ENCODE measurements around the gene NOVA2. TPM values are rescaled to one million over a fixed set of nuclear protein-coding genes. Genes with fewer than 3 reads are reported as not detected.

The NOVA2 gene
- total RNA-seq, 4 donors from 2014 or later = 1.5 to 3.6 (median 2.6) TPM

DNA sequence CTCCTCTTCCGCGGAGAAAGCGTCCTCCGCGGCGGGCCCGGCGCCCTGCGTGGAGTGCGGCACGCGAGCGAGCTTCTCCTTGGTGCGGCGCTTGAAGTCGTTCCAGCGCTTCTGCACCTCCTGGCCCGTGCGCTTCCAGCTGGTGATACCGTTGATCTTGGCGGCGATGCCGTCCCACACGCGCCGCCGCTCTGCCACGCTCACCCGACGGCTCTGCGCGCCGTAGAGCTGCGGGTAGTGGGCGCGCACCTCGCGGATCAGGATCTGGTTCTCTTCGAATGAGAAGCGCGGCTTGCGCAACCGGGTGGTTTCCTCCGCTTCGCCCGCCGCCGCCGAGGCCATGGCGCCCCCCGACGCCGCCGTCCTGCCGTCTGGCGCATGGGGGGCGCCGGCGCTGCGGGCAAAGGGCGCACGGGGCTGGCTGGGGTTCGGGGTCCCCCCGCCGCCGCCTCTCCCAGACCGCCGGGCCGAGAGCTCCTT lies 72.2 kb downstream of the NOVA2 start:
- no peak for TF ChIP-seq POLR2A (IDR thresholded peaks at IDR 0.05)
- TF ChIP-seq, protein P1, sequence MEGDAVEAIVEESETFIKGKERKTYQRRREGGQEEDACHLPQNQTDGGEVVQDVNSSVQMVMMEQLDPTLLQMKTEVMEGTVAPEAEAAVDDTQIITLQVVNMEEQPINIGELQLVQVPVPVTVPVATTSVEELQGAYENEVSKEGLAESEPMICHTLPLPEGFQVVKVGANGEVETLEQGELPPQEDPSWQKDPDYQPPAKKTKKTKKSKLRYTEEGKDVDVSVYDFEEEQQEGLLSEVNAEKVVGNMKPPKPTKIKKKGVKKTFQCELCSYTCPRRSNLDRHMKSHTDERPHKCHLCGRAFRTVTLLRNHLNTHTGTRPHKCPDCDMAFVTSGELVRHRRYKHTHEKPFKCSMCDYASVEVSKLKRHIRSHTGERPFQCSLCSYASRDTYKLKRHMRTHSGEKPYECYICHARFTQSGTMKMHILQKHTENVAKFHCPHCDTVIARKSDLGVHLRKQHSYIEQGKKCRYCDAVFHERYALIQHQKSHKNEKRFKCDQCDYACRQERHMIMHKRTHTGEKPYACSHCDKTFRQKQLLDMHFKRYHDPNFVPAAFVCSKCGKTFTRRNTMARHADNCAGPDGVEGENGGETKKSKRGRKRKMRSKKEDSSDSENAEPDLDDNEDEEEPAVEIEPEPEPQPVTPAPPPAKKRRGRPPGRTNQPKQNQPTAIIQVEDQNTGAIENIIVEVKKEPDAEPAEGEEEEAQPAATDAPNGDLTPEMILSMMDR (IDR thresholded peaks at IDR 0.05) = no peak
- Histone ChIP-seq H3K27me3 (no peaks in the 10 kb centered on the region), H3K36me3 (peaks cover 0 to 21% of the 10 kb centered on the region in 2 donors), H3K9me3 (no peaks in the 10 kb centered on the region), H3K4me3 (replicated peaks in 1 of 3) (peak overlapping the region; percentile 12 to 61 (median 59)), H3K4me1 (peaks cover 14 to 23% of the 10 kb centered on the region in 2 donors), H3K27ac (no peak overlapping the region)
- DNase-seq = peak; percentile 33 to 35
- WGBS, 2 donors = 2 to 5% methylated on average over 11 to 27 of the region's 69 CpGs
- intact Hi-C loops (cut with DNase I) = no loop called here

DNA sequence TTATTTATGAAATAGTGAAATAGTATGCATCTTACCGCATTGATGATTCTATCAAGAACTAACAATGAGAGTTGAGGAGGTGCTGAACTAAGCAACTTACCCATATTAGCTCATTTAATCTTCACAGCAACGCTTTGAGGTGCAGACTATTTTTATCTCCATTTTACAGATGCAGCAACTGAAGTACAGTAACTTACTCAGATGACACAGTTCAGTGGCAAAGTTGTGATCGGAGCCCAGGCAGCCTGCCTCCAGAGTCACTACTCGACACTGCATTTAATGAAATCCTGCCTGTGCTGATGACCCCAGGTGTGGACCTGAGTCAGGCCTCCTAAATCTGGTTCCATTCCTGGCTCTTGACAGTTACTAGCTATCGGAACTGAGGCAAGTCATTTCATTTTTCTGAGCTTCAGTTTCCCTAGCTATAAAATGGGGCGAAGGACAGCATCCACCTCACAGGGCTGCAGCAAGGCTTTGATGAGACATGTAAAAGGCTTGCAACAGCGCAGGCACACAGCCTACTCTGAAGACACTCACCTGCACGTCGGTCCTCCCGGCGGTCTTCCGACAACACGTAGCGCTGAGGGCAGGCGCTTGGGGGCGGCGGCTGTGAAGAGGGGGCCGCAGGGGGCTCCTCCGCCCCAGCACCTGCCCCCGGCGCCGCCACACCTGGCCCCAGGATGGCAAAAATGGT lies 72.8 kb downstream of the NOVA2 start:
- Histone ChIP-seq H3K27me3 (no peaks in the 10 kb centered on the region), H3K4me1 (peaks cover 14 to 23% of the 10 kb centered on the region in 2 donors), H3K36me3 (peaks cover 0 to 21% of the 10 kb centered on the region in 2 donors), H3K4me3 (replicated peaks in 1 of 3) (peak overlapping the region in 1 of 3 donors; percentile 61), H3K9me3 (no peaks in the 10 kb centered on the region), H3K27ac (no peak overlapping the region)
- TF ChIP-seq POLR2A (IDR thresholded peaks at IDR 0.05) = no peak
- TF ChIP-seq, protein P1 (IDR thresholded peaks at IDR 0.05) = no peak
- DNase-seq = no peak
- 65 to 84% methylated on average over 10 of the region's 22 CpGs for WGBS, 2 donors
- intact Hi-C loops (cut with DNase I) = no loop called here

DNA sequence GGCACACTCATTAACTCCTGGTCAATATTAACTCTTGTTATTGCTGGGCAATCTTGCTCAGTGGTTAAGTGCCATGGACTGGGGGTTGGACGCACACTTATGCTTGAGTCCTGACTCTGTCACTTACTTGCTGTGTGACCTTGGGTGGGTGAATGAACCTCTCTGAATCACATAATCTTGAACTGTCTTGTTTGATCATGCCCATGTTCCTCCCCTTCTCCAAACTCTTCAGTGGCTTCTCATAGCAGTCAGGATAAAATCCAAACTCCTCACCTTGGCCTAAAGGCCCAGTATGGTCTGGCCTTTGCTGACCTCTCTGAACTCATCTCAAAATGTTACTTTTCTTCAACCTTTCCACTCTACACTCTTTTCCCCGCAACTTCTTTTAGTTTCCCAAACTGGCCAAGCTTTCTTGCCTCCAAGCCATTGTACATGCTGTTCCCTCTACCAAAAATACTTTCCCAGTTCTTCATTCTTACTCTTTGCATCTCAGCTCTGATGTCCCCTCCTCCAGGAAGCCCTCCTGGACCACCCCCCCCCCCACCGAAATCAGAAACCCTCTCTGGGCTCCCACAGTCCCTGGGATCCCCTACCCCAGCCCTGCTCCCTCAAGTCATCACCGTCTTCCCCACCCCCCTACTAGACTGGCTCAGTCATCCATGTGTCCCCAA lies 73.6 kb downstream of the NOVA2 start:
- Histone ChIP-seq H3K27me3 (no peaks in the 10 kb centered on the region), H3K9me3 (no peaks in the 10 kb centered on the region), H3K27ac (no peak overlapping the region), H3K4me3 (replicated peaks in 1 of 3) (no peak overlapping the region), H3K36me3 (peaks cover 6 to 21% of the 10 kb centered on the region in 2 donors), H3K4me1 (peaks cover 14 to 23% of the 10 kb centered on the region in 2 donors)
- WGBS, 2 donors = 92 to 96% methylated on average over 4 of the region's 4 CpGs
- no peak for DNase-seq
- no peak for TF ChIP-seq POLR2A (IDR thresholded peaks at IDR 0.05)
- TF ChIP-seq, protein P1 (IDR thresholded peaks at IDR 0.05) = no peak
- intact Hi-C loops (cut with DNase I) = loop anchor here (10.0 kb wide), 1 partner anchor 115 kb away; no protein-coding TSS in a partner anchor

DNA sequence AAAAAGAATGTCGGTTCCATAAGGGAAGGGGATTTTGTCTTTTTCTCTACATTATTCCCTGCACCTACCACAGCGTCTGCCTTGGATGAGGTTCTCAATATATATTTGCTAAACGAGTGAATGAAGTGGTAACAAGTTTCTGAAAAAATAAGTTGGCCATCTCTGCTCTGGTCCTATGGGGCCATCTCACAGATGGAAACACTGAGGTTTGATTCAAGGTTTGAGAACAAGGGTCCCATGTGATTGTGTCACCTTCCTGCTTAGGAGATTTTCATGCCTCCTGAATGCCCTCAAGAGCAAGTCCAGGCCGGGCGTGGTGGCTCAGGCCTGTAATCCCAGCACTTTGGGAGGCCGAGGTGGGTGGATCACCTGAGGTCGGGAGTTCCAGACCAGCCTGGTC lies 74.4 kb downstream of the NOVA2 start:
- H3K27ac ChIP-seq = no peak overlapping the region
- no peaks in the 10 kb centered on the region for H3K9me3 ChIP-seq
- 94 to 95% methylated on average over 7 of the region's 7 CpGs for WGBS, 2 donors
- intact Hi-C loops (cut with DNase I) = loop anchor here (10.0 kb wide), 1 partner anchor 116 kb away; no protein-coding TSS in a partner anchor
- H3K4me3 ChIP-seq (replicated peaks in 1 of 3) = no peak overlapping the region
- H3K27me3 ChIP-seq = no peaks in the 10 kb centered on the region
- DNase-seq = no peak
- peaks cover 7 to 21% of the 10 kb centered on the region in 2 donors for H3K36me3 ChIP-seq
- TF ChIP-seq, protein P1 (IDR thresholded peaks at IDR 0.05) = no peak
- no peak for TF ChIP-seq POLR2A (IDR thresholded peaks at IDR 0.05)
- H3K4me1 ChIP-seq = peaks cover 14 to 23% of the 10 kb centered on the region in 2 donors

Data from thyroid gland (tissue), 4 donors.